GM19467 (cell line): Measurements from ENCODE around the gene OVOL2.
A peak's percentile ranks its signal among the peaks of the same experiment; 100 is the strongest.
"Not testable (repeated sequence)": the region's sequence is repeated elsewhere in the genome, so short reads cannot be mapped to it uniquely, and the experiment has no call there.

ENCODE experiments used
- ATAC-seq: cut with Tn5 transposase; IDR thresholded peaks from one replicate; pipeline ENCODE4 v1.9.1; 2021; ENCODE audit warnings: mild to moderate bottlenecking, moderate library complexity; ENCODE audit not compliant: unreplicated experiment

Gene OVOL2

DNA sequence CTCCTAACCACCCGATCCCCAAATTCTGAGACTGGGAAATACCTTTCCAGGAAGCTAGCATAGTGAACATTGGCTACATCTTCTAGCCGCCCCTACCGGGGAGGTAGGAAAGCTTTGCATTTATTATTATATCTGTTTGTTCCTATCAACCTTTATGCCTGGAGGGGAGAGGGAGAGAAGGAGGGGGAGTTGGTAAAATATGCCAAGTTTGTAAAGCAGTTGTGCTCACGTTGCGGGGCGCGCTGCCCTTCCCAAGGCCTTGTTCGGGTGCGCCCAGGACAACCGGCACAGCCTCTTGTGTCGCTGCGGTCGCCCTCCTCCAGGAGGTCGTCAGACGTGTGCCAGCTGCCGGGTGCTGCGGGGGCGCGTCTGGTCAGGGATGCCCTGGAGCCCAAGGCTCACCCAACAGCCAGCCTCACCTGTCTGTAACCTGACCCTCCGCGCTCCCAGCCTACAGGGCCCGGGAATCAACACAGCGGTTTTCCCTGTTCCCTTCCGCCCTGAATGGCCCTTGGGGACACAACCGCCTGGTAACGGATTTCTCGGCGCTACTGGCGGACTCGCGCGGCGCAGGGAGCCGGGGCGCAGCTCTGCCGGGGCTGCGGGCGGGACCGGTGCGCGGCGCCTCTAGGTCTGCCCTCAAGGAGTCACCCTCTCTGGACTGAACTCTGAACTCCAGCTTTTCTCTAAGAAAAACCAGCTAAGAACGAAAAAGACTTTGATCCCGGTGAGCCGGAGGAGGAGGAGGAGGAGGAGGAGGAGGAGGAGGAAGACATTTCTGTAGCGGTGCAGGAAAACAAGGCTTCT, 1.1 kb upstream of the OVOL2 start:
- ATAC-seq, result no peak

DNA sequence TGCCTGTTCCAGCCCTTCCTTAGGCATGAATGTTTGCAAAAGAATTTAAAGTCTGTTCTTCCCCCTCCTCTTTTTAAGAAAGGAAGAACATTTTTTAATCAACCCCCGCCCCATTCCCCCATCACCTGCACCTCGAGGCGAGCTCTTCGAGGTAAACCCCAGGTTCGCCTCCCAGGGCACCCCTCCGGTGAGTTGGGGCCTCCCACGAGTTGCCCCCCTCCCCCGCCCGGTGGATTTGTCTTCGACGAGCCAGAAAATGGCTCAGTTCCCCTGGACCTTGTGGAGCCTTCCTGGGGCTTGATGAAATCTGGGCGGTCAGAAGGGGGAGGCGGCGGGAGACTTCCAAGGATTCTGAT, 256 bp upstream of the OVOL2 start:
- ATAC-seq, result no peak

DNA sequence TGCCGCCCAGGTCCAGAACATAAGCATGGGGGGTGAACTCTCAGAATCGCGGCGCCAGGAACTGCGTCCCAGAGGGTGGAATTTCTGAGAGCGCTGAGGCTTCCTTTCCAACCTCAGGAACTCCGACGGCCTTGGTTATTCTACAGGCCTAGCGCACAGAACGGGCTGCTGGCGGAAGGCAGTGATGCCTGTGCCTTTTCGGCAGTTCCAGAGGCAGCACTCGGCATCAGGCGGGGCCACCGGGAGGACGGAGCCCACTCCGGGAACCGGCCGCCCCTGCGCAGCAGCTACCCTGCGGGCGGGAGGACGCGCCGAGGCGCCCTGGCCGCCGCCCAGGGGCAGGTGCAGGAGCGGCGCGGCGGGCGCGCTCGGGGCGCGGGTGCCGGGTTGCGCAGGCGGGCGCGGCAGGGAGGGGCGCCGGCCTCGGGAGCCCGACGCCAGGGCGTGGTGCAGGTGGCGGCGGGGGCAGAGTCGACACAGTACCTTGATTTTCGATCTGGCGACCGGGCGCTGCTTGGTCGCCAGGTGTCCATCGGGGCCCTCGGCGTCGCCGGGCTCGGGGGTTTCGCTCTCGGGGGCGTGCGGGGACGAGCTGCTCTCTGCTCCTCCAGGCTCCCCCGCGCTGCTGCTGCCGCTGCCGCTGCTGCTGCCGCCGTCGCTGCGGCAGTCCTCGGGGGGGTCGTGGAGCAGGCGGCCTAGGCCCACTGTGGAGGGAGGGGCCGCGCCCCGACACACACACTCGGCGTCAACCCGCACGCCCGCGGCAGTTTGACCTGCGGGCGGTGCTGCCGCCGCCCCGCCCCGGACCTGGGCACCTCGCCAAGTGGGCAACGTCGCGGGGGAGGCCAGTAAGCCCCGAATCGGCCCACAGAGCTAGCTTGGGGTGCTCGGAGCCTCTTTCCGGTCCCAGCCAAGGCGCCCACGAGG, 1.3 kb downstream of the OVOL2 start:
- no peak for ATAC-seq

DNA sequence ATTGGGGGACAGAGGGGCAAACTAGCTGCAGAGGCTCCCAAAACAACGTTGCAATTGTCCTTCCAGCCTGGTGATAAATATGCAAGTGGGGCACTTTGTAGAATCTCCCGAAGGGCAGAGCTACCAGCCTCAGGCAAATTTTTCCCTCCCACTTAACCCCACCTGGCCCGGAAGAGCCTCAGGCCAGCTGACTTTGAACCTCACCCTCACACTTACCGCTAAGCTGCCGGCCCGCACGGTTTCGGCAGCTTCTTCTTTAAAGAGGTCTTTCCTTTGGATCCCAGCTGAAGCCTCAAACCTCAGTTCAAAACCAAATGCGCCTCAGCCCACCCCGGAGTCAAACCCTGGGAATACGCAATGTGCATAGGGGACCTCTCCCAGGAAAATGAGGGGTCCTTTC, 2.5 kb downstream of the OVOL2 start:
- ATAC-seq, result no peak

DNA sequence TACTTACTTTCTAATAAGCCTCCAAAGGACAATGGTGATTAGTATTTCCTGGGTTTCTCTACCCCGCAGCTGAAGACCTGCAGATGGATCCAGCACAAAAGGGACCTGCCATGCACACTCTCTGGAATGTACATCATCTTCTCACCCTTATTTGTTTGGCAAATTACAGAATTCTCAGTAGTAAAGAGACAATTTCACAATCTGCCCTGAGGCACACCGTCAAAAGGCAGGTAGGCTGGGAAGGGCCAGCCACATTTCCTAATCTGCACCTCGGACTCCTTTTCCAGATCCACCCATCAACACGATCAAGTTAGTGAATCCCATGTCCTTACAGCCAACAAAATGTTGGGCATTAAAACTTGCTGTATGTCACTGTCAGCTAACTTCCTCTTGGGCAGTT, 4.9 kb downstream of the OVOL2 start:
- no peak for ATAC-seq

DNA sequence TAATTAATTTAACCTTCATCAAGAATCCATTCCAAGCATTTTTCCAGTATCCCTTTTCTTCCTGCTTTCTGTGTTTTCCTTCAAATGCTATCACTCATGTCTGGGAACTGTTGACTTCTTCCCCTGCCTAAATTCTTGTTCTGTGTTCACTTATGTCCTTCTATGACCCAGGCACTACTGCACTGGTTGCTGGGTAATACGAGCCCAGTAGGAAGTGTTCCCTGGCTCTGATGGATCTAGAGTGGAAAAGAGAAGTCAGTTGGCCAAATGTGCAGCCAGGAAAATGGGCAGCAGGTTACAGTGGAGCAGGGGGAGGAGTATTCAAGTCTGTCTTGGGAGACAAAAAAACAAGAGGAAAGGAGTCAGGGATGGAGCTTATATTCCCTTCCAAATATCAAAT, 7.1 kb downstream of the OVOL2 start:
- no peak for ATAC-seq

DNA sequence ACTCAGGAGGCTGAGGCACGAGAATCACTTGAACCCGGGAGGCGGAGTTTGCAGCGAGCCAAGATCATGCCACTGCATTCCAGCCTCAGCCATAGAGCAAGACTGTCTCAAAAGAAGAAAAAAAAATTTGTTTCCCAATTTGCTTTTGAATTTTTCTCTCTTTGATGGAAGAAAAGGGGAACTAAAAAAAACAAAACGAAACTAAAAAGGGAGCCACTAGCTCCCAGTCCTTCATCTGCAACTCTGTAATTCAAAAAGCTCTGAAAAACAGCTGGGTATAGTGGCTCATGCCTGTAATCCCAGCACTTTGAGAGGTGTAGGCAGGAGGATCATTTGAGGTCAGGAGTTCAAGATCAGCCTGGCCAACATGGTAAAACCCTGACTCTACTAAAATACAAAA, 9.5 kb downstream of the OVOL2 start:
- no peak for ATAC-seq

DNA sequence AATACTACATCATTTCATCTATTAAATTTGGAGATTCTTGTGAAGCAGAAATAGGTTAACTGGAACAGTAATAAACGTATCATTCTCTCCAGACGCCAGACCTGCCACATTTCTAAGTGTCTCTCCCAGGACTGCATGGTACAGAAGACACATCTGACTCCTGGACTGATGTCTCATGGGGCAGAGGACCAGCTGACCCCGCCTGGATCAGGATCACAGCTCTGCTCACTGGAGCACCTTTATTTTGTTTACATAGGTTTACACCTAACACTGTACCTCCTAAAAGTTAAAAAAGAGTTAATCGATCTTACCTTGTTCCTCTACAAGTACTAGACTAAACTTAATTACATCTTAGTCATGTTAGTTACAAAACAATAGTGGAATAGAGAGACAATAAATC, 11.2 kb downstream of the OVOL2 start:
- no peak for ATAC-seq

DNA sequence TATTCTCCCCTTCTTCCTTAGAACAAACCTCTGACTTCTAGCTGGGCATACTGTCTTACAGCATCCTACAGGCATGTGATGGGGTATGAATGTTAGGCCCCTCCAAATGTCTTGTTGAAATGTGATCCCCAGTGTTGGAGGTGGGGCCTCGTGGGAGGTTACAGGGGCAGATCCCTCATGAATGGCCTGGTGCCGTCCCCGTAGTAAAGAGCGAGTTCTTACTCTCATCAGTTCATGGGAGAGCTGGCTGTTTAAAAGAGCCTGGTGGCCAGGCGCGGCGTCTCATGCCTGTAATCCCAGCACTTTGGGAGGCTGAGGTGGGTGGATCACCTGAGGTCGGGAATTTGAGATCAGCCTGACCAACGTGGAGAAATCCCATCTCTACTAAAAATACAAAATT, 15.5 kb downstream of the OVOL2 start:
- ATAC-seq, result no peak

DNA sequence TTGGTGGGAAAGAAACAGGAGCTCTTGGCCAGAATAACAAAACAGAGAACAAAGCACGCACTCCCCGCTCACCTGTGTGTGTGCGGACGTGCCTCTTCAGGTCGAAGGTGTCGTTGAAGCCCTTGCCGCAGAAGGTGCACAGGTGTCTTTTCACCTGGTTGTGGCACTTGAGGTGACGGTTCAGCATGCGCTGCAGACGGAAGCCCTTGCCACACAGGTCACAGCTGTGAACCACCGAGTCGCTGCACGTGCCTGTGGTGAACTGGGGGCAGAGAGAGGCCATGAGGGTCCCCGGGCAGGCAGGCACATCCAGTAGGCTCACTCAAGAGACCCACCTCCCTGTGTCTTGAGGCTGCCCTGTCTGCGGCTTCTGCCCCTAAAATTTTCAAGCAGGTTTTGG, 16.3 kb downstream of the OVOL2 start:
- no peak for ATAC-seq

DNA sequence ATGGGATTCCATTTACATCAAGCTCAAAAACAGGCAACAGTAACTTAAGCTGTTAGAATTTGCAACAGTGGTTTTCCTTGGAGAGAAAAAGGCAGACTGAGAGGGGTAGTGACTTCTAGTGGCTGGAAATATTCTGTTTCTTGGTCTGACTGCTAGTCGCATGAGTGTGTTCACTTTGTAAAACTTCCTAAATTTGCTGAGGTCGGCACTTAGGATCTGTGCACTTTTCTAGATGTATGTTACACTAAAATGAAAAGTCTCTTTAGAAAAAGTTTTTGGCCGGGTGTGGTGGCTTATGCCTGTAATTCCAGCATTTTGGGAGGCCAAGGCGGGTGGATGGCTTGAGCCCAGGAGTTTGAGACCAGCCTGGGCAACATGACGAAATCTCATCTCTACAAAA, 18.7 kb downstream of the OVOL2 start:
- no peak for ATAC-seq

DNA sequence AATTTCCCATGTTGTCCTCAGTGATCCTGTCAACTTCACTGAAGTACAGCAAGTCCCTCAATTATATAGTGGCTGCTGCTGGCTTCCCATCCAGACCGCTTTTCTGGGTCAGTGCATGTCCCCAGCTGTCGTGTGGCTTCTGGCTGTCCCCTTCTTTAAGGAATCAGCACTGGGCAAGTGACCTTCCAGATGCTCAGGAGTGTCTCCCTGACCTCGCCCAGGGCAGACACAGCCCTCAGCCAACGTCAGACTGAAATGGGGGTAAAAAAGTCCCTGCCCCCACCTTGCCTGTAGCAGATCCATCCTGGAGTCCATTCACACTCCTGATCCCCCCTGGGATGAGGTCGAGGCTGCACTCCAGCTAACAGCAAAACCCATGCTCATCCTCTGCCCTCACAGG, 23.7 kb downstream of the OVOL2 start:
- ATAC-seq, result no peak

DNA sequence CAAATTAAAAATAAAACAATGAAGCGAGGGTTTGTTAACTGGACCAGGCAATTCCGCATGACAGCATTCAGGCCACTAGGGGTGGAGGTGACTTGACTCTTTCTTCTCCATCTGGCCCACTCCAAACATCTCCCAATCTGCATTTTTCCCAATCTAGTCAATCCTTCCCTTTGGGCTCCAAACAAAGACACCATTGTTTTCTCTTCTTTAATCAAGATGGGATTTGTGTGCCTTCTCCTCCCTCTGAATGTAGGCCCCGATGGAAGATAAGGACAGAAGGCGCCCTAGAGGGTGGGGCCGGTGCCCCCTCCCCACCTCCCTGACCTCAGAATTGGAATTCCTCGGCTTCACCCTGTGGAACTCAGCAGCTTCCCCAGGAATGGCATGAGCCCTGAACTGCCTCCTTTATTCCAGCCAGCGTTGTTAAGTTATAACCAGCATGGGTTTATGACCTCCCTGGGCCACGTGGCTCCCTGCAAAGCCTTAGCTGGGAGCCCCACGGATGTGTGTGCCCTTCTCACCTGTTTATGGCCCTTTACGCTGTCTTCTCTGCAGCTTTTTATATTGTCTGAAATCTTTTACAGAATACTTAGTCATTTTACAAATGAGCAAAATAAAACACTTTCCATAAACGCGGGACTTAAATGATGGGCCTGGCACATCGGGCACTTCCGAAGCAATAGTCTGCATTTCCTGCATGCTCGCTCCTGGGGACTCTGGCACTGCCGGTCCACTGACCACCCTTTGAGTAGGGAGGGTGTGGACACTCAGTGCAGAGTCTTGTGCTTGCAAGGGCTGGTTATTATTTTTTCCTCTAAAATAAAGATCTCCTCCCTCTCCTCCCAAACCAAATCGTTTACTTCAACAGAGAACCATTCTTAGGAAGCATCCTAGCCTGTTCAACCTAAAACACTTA, 24.5 kb downstream of the OVOL2 start:
- no peak for ATAC-seq

DNA sequence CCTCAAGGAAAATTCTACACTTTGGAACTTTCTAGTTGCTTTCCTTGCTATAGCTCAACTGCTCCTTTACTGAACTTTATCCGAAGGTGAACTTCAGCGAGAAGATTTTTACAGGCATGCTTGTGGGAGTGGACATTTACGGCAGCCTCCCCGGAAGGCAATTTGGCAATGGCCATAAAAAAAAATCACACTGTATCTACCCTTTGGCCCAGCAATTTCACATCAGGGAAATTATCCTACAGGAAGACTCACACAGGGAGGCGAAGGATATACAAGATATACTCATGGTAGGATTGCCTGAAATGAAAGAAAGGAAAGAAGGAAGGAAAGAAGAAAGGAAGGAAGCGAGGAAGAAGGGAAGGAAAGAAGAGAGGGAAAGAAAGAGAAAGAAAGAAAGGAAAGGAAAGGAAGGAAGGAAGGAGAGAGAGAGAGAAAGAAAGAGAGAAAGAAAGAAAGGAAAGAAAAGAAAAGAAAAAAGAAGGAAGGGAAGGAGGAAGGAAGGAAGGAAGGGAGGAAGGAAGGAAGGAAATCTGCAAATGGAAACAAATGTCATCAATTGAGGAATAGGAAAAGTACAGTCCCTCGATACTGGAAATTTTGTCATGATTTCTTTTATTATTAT, 25.7 kb downstream of the OVOL2 start:
- ATAC-seq, result no peak

DNA sequence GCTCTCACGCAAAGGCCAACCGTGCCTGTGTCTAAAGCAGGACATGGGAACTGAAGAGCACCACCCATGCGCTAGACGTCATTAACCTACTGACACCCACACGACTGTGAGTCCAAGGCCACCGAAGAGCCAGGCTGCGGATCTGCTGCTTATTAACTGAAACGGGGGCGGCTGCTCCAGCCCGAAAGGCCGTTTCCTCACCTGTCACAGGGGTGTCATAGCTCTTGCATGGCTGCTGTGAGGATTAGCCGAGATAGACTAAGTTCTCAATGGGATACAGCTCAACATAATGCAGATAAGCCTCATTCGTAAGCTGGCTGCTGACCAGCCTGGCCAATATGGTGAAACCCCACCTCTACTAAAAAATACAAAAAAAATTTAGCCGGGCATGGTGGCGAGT, 26.7 kb downstream of the OVOL2 start:
- ATAC-seq, result no peak

DNA sequence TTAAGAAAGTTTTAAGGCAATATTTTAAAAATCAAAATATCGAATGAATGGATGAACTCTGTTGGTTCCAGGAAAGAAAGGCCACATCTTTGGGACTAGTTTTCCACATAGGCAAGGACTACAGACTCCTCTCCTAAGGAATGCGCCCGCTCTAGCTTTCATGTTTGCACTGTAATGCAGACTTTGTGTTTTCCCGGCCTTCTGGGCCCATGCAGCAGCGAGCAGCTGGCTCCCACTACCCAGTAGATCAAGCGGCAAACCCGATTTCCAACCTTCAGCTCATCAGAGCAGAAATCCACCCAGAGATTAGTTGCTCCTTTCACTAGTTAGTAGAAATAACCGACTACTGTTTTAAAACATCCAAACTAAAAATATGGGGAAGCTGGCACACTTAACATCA, 27.7 kb downstream of the OVOL2 start:
- no peak for ATAC-seq

DNA sequence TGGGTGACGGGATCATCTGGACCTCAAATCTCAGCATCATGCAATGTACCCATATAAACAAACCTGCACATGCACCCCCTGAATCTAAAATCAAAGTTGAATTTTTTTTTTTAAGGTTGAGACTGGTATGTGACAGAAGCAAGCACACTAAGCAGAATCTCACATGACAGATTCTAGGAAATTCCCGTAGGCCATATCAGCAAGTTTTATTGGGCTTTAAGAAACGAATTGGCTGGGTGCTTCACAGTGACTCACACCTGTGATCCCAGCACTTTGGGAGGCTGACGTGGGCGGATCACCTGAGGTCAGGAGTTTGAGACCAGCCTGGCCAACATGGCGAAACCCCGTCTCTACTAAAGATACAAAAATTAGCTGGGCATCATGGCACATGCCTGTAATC, 30.7 kb downstream of the OVOL2 start:
- ATAC-seq, result not testable (repeated sequence)

DNA sequence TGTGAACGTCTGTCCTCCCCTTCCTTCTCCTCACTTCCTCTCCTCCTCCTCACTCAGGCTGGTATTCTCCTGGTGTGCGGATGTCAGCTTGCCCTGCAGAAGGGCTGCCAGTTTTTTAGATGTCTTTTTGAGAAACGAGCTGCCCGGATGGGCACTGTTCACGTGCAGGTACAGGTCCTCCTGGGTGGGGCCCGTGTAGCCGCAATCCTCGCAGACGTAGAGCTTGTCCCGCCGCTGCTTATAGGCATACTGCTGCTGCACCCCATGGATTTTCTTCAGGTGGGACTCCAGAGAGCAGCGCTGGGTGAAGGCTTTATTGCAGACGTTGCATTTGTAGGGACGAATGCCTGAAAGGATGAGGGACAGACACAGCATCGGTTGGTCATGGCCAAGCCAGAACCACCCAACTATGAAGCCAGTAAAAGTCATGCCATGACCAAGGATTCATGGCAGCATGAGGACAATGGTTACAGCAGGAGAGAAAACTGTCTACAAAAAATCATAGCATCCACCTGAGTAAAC, 33.0 kb downstream of the OVOL2 start:
- no peak for ATAC-seq

DNA sequence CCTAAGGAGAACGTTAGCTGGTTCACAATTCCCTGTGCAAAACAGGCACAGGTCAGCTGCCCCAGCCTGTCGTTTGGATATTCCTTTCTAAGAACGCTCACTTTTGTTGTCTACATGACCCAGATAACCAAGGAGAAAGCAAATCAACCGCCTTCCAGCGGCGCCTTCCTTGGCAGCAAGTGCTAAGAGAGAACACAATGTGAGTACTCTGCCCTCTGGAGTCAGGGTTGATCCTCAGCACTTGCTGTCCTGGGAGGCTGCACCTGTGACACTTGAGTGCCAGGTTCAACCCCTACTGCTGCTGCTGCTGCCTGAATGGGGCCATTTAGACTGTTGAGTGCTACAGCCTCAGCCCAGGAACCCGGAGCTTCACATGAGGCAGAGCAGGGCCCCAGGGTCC, 36.8 kb downstream of the OVOL2 start:
- no peak for ATAC-seq

DNA sequence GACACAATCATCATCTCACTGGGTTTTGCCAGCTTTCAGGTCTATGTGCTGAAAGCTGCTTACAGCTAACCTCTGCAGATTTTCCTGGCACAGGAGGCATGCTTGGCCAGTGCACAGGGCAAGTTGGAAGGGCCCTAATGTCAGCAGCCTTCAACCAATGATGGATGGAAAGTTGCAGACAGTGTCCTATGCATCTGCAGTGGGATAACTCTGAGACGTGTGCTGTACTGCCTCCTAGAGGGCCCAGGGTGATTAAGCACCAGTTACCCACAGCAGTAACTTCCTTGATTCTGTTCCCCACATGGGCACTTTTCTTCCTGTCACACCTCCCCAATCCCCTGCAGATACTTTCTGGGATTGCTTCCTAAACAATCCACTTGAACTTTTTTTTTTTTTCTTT, 38.6 kb downstream of the OVOL2 start:
- ATAC-seq, result peak; percentile 61

DNA sequence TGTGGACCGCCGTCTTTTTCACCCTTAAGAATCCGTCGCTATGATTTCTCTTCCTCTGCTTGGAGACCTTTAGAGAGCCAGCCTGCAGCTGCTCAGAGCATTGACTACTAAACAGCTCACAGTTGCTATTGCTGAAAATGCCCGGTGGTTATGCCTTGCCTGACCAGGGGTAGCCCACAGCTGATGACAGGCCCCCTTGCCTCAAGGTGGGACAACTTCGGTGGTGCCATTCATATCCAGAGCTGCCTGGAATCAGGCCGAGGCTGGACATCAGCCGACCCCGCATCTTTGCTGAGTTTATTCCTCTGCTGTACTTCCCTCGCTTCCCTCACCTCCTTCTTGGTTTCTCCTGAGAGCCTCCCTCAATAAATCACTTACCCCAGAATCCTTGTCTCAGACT, 39.6 kb downstream of the OVOL2 start:
- no peak for ATAC-seq
